Measurements from ENCODE around the gene KDSR. TPM values are rescaled to one million over a fixed set of nuclear protein-coding genes. Genes with fewer than 3 reads are reported as not detected.
A peak's percentile ranks its signal among the peaks of the same experiment; 100 is the strongest.

The KDSR gene
- total RNA-seq, 2 donors from 2014 or later = 14.5 TPM

GRCh38 chr18:63320975-63321265, 46.1 kb downstream of the KDSR start:
- no peaks in the 10 kb centered on the region for H3K27me3 ChIP-seq
- peak overlapping the region; percentile 64 to 89 (median 84) for H3K27ac ChIP-seq
- no peak overlapping the region for H3K4me3 ChIP-seq
- intact Hi-C loops (cut with DNase I) = loop anchor here (5.0 kb wide), 1 partner anchor 299 kb away; no protein-coding TSS in a partner anchor
- H3K36me3 ChIP-seq (replicated peaks in 1 of 2; ENCODE audit: insufficient read depth in 1 of 2, low read depth in 2 of 2) = no peaks in the 10 kb centered on the region
- H3K4me1 ChIP-seq = peaks cover 41% of the 10 kb centered on the region
- no peaks in the 10 kb centered on the region for H3K9me3 ChIP-seq
- ATAC-seq (no peak), DNase-seq (peak in 3 of 4 donors; percentile 34 to 54 (median 47))
- WGBS, 2 donors = 23 to 30% methylated on average over 16 of the region's 16 CpGs
- no peak for TF ChIP-seq POLR2A (IDR thresholded peaks at IDR 0.05)
- TF ChIP-seq CTCF (IDR thresholded peaks at IDR 0.05) = no peak

GRCh38 chr18:63320123-63320974, 46.7 kb downstream of the KDSR start:
- TF ChIP-seq CTCF (IDR thresholded peaks at IDR 0.05) (peak in 3 of 7 experiments; percentile 18 to 64 (median 43)), POLR2A (IDR thresholded peaks at IDR 0.05) (peak in 2 of 3 donors; percentile 42 to 50)
- Histone ChIP-seq H3K4me1 (peaks cover 35% of the 10 kb centered on the region), H3K9me3 (no peaks in the 10 kb centered on the region), H3K27me3 (no peaks in the 10 kb centered on the region), H3K36me3 (replicated peaks in 1 of 2; ENCODE audit: insufficient read depth in 1 of 2, low read depth in 2 of 2) (no peaks in the 10 kb centered on the region), H3K4me3 (no peak overlapping the region), H3K27ac (peak overlapping the region; percentile 64 to 89 (median 84))
- DNase-seq (peak; percentile 75 to 91 (median 79)), ATAC-seq (peak; percentile 82)
- 0 to 1% methylated on average over 28 to 75 of the region's 92 CpGs for WGBS, 2 donors
- intact Hi-C loops (cut with DNase I) = loop anchor here (5.0 kb wide), 1 partner anchor 298 kb away; no protein-coding TSS in a partner anchor

- H3K4me1 ChIP-seq = peaks cover 31% of the 10 kb centered on the region
- H3K36me3 ChIP-seq (replicated peaks in 1 of 2; ENCODE audit: insufficient read depth in 1 of 2, low read depth in 2 of 2) = no peaks in the 10 kb centered on the region
- intact Hi-C loops (cut with DNase I) = loop anchor here (5.0 kb wide), 1 partner anchor 297 kb away; no protein-coding TSS in a partner anchor
- peak within 1 kb of the TSS; percentile 47 to 48 for H3K4me3 ChIP-seq
- peak in 2 of 4 donors; percentile 25 to 39 for DNase-seq
- H3K27me3 ChIP-seq = no peaks in the 10 kb centered on the region
- no peaks in the 10 kb centered on the region for H3K9me3 ChIP-seq
- peak within 1 kb of the TSS; percentile 64 to 89 (median 84) for H3K27ac ChIP-seq
- TF ChIP-seq CTCF (IDR thresholded peaks at IDR 0.05) (no peak), POLR2A (IDR thresholded peaks at IDR 0.05) (peak in 1 of 3 donors; percentile 24)
- 0 to 1% methylated on average over 28 to 57 of the region's 78 CpGs for WGBS, 2 donors
- ATAC-seq = peak; percentile 28
These were observed 47.5 kb downstream of the KDSR start, which contains the start of gene BCL2 for GRCh38 chr18:63319383-63320122. TSS of gene BCL2 (minus strand) at chr18:63319769.

- Histone ChIP-seq H3K27ac (peak overlapping the region in 3 of 4 donors; percentile 73 to 85 (median 83)), H3K4me3 (peak overlapping the region; percentile 47 to 48), H3K27me3 (no peaks in the 10 kb centered on the region), H3K4me1 (peaks cover 30% of the 10 kb centered on the region), H3K9me3 (no peaks in the 10 kb centered on the region), H3K36me3 (replicated peaks in 1 of 2; ENCODE audit: insufficient read depth in 1 of 2, low read depth in 2 of 2) (no peaks in the 10 kb centered on the region)
- no peak for DNase-seq
- intact Hi-C loops (cut with DNase I) = no loop called here
- WGBS, 2 donors = 0 to 1% methylated on average over 8 of the region's 8 CpGs
- TF ChIP-seq POLR2A (IDR thresholded peaks at IDR 0.05) (no peak), CTCF (IDR thresholded peaks at IDR 0.05) (no peak)
- ATAC-seq = no peak
These were observed 48.1 kb downstream of the KDSR start for GRCh38 chr18:63318889-63319382.

Data from body of pancreas (tissue), 4 donors.